Thyroid gland (tissue), 4 donors: Measurements from ENCODE around the gene FRS3.

Experiments used
- CTCF ChIP-seq, 6 experiments: fragments of 200-600 bp in 3 of 6; fragments of 450-650 bp in 3 of 6; sonication (generic) in 3 of 6; IDR thresholded peaks; one replicate each; pipeline ENCODE4 v1.5.1; 2016 to 2019; ENCODE audit warnings: antibody characterized with exemption in 6 of 6, mild to moderate bottlenecking in 2 of 6, inconsistent platforms in 1 of 6, moderate library complexity in 1 of 6
- POLR2A ChIP-seq, 2 donors: fragments of 450-650 bp; IDR thresholded peaks; one replicate each; pipeline ENCODE4 v1.6.1; 2017; ENCODE audit warnings: antibody characterized with exemption in 2 of 2, mild to moderate bottlenecking in 2 of 2, moderate library complexity in 1 of 2

GRCh38 chr6:41824571-41825569 lies 45.2 kb upstream of the FRS3 start:
- TF ChIP-seq CTCF (IDR thresholded peaks at IDR 0.05) (no peak), POLR2A (IDR thresholded peaks at IDR 0.05) (no peak)
